Cardiac muscle cell (in vitro differentiated cells and primary cell): ENCODE measurements around the gene PNPLA2. TPM values are rescaled to one million over a fixed set of nuclear protein-coding genes. Genes with fewer than 3 reads are reported as not detected.

Source experiments
- DNase-seq, 2 donors: peaks; one replicate each; pipeline versions ENCODE4 v3.0.0 to v3.0.0-alpha.2; 2010 to 2017; ENCODE audit warnings: low read depth in 1 of 2, low spot score in 1 of 2
- H3K27ac ChIP-seq: fragments of 200-600 bp; sonication (generic); 2 replicates; pipeline ENCODE4 v1.5.1; 2016
- H3K27me3 ChIP-seq: fragments of 200-600 bp; sonication (generic); 2 replicates; pipeline ENCODE4 v1.6.0; 2016; ENCODE audit warnings: control low read depth
- H3K36me3 ChIP-seq: fragments of 200-600 bp; sonication (generic); 2 replicates; pipeline ENCODE4 v1.5.1; 2016; ENCODE audit warnings: control low read depth
- H3K4me1 ChIP-seq: fragments of 200-600 bp; sonication (generic); 2 replicates; pipeline ENCODE4 v1.8.1; 2017; ENCODE audit warnings: low read depth, mild to moderate bottlenecking, mixed run types
- H3K4me3 ChIP-seq: fragments of 200-600 bp; sonication (generic); 2 replicates; pipeline ENCODE4 v1.5.1; 2016; ENCODE audit warnings: mild to moderate bottlenecking
- H3K9me3 ChIP-seq: fragments of 200-600 bp; sonication (generic); 2 replicates; pipeline ENCODE4 v1.5.1; 2017; ENCODE audit warnings: low read depth, mild to moderate bottlenecking, control low read depth
- polyA plus RNA-seq: library from polyadenylated mRNA; unstranded; fragments of >200 nt; fragmentation: Nextera tagmentation; extraction: Ambion mirVana; gene quantifications from 2 replicates; pipeline ENCODE4 v1.2.1, GENCODE V29; 2016
- total RNA-seq: library from RNA; depleted of rRNA; stranded (reverse); fragments of >200 nt; gene quantifications from 2 replicates; pipeline ENCODE4 v1.2.3, GENCODE V29; 2016
- TF ChIP-seq, protein P1 (sequence below): IDR thresholded peaks from 2 replicates; pipeline ENCODE4 v1.5.1; 2012; ENCODE audit warnings: low read depth, mild to moderate bottlenecking, low read length

PNPLA2 gene
- total and polyA plus RNA-seq, 2 experiments from 2014 or later: 81.6 to 99.9 TPM

DNA sequence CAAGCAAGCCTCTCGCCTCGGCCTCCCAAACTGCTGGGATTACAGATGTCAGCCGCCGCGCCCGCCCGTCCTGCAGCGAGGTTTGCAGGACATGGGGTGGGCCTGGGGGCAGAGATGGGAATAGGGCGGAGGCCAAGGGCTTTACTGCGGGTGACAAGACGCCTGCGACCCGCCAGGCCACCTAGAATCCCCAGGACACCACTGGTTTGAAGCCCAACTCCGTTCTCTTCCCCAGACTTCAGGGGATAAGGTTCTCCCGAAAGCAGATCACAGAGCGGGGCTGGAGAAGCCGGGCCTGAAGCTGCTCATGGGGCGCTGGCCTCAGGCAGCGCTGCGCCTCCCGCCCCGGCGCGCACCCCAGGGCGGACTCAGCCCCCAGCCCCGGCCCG lies 23.3 kb downstream of the PNPLA2 start:
- no peaks in the 10 kb centered on the region for H3K27me3 ChIP-seq
- peaks cover 27% of the 10 kb centered on the region for H3K36me3 ChIP-seq
- peaks cover 28% of the 10 kb centered on the region for H3K4me1 ChIP-seq
- H3K4me3 ChIP-seq: peak overlapping the region; percentile 98
- peak overlapping the region; percentile 99 for H3K27ac ChIP-seq
- no peaks in the 10 kb centered on the region for H3K9me3 ChIP-seq
- no peak for DNase-seq
- TF ChIP-seq, protein P1, sequence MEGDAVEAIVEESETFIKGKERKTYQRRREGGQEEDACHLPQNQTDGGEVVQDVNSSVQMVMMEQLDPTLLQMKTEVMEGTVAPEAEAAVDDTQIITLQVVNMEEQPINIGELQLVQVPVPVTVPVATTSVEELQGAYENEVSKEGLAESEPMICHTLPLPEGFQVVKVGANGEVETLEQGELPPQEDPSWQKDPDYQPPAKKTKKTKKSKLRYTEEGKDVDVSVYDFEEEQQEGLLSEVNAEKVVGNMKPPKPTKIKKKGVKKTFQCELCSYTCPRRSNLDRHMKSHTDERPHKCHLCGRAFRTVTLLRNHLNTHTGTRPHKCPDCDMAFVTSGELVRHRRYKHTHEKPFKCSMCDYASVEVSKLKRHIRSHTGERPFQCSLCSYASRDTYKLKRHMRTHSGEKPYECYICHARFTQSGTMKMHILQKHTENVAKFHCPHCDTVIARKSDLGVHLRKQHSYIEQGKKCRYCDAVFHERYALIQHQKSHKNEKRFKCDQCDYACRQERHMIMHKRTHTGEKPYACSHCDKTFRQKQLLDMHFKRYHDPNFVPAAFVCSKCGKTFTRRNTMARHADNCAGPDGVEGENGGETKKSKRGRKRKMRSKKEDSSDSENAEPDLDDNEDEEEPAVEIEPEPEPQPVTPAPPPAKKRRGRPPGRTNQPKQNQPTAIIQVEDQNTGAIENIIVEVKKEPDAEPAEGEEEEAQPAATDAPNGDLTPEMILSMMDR: no peak

DNA sequence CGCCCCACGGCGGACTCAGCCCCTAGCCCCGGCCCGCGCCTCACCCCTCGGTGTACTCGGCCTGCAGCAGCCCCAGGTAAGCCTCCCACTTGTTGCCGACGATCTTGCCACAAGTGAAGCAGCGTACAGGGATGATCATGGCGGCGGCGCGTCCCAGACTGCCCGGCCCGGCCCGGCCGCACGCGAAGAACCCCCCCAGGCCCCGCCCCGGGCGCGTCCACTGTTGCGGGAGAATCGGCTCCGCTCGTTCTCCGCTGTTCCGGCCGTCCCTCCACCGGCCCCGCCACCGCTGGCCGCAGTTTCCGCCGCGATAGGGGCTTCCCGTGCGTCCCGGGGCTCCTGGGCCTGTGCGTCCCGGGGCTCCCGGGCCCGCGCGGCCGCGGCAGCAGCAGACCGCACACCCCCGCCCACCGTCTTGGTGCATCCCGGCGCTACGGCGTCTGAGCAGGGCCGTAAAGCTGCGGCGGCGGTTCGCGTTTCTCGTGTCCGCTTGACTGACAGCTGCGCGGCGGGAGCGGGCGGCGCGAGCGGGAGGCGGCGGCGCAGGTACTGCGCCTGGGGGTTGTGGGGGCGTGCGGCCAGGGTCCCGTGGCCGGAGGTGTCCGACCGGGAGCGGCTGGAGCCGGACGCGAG lies 23.8 kb downstream of the PNPLA2 start, which contains the start of the genes POLR2L and TSPAN4:
Gene POLR2L (minus strand): TSS at position 160 of the 633 bp plus-strand sequence. CDS start 21 bp downstream, at position 139.
Gene TSPAN4 (plus strand): TSS at position 483 of the 633 bp plus-strand sequence. CDS start 7,453 bp downstream, outside the sequence.
- H3K4me1 ChIP-seq: peaks cover 28% of the 10 kb centered on the region
- H3K9me3 ChIP-seq: no peaks in the 10 kb centered on the region
- peaks cover 22% of the 10 kb centered on the region for H3K36me3 ChIP-seq

DNA sequence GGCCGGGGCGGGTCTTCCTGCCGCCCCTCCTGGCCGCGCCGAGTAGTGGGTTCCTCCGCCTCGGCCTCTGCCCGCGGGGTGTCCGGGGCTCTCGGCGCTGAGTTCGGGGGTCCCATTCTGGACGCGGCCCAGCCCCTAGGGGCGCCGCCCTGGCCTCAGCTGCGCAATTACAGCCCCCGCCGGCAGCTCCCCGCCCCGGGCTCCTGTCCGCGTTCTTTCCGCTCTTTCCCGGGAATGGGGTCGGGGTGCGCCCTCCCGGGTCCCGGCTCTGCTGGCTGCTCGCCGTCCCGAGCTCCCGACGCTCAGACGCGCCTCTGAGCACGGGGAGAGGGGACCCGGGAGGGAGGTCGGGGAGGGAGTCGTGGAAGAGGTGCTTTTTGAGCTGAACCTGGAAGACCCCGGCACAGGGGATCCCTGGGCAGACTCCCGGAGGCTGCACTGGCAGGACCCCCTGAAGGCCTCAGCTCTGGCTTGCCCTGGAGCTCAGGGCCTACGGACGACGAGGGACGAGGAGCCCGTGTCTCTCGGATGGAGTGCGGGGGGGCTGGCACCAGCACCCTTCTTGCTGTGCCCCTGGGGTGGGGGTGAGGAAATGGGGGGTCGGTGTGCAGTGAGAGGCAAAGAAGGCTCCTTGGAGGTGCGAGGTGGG lies 24.5 kb downstream of the PNPLA2 start:
- peaks cover 17% of the 10 kb centered on the region for H3K36me3 ChIP-seq
- H3K4me3 ChIP-seq: peak overlapping the region; percentile 98
- peak overlapping the region; percentile 89 for H3K27ac ChIP-seq
- no peak for DNase-seq
- H3K4me1 ChIP-seq: peaks cover 28% of the 10 kb centered on the region
- H3K27me3 ChIP-seq: no peaks in the 10 kb centered on the region
- no peaks in the 10 kb centered on the region for H3K9me3 ChIP-seq
- TF ChIP-seq, protein P1: no peak

More for the DNA sequence above, 23.8 kb downstream of the PNPLA2 start, which contains the start of the genes POLR2L and TSPAN4:
- TF ChIP-seq, protein P1: no peak
- Histone ChIP-seq H3K27me3 (no peaks in the 10 kb centered on the region), H3K4me3 (peak within 1 kb of the TSS; percentile 98), H3K27ac (peak within 1 kb of the TSS; percentile 99)
- DNase-seq: peak; percentile 94 to 95

DNA sequence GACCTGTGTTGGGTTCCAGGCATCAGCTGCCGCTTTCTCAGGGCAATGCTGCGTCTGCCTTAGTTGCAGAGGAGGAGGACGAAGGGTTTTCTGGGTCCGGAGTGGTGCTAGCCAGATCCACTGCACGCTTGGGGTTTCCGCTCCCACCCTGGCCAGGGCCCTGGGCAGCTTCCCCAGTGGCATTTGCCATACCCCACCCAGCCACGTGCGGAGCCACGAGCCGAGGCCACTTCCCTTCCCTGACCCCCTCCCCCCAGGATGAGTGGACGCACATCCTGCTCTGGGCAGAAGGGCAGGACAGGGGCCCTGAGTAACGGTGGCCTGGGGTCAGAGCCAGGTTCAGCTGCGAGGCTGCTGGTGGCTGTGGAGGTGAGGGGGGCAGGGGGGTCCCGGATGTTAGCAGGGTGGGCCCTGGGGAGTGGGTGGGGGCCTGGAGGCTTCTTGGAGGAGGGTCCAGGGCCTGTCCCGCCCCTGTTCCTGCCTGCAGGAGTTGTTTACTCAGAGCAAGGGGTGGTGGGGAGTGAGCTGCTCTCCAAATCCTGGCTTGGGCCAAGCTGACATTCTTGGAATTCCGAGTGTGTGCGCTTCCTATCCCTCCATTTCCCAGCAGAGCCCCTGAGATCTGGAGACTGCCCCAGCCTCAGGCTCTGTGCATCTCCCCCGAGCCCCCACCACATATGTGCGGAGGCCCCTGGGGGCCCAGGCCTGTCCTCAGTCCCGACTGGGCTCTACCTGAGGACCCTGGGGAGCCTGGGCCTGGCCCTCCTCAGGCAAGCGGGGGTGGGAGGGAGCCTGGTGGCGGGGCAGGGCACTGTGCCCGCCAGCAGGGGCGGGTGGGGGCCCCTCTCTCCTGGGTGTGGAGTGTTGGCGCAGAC lies 25.3 kb downstream of the PNPLA2 start:
- Histone ChIP-seq H3K36me3 (peaks cover 12% of the 10 kb centered on the region), H3K27me3 (no peaks in the 10 kb centered on the region), H3K4me1 (peaks cover 34% of the 10 kb centered on the region), H3K9me3 (no peaks in the 10 kb centered on the region), H3K27ac (peak overlapping the region; percentile 89), H3K4me3 (peak overlapping the region; percentile 98)
- peak; percentile 83 to 98 for DNase-seq
- TF ChIP-seq, protein P1: peak; percentile 1
